Measurements from ENCODE around the gene GPR146. TPM values are rescaled to one million over a fixed set of nuclear protein-coding genes. Genes with fewer than 3 reads are reported as not detected.

Gene GPR146
- total RNA-seq, 1 experiment from 2014 or later: 0.72 TPM

GRCh38 chr7:1090236-1090635, 45.9 kb downstream of the GPR146 start:
- no peak for DNase-seq (ENCODE audit: extremely low read depth, low read depth)

DNA sequence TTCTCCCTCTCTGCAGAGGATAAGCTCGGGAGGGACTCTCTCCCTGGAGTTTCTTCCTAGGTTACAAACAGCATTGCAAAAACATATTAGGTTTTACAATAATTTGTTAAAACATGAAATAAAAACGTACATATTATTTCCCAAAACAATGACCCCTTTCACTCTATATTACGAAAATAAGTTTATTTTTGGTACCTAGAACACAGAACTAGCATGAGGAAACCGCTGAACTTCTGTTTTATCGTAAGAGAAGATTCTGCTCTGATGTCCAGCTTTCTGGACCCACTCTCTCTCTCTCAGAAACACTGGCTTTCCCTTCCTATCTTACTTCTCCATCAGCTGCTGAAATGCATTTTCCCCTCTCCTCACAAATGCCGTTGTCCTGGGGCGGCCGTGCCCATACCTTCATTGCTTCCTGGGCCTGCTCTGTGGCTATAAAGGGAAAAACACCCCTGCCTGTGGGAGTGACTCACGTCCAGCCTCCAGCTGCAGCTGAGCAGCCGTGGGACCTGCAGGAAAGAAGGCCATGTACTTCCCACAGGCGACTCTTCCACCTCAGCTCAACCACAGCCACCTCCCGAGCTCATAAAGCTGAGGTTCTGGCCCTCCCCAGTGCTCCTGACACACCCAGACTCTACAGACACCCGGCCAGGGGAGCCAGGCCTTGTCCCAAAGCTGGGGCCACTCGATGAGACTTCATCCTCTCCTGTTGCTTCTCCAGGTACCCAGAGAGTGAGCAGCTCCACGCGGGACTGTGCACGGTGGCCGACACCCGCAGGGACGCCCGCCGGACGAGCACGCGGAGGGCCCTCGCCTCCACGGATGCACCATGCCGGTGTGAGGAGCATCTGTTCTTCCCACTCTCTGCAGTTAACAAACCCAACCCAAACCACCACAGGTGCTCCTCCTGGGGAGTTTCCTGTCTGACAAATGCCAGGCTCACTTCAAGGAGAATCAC, 46.6 kb downstream of the GPR146 start:
- DNase-seq (ENCODE audit: extremely low read depth, low read depth): no peak

DNA sequence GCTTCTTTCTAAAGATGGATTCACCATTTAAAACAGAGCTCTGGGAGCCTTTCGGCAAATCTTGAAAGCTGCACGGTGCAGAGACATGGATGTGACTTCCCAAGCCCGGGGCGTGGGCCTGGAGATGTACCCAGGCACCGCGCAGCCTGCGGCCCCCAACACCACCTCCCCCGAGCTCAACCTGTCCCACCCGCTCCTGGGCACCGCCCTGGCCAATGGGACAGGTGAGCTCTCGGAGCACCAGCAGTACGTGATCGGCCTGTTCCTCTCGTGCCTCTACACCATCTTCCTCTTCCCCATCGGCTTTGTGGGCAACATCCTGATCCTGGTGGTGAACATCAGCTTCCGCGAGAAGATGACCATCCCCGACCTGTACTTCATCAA, 47.3 kb downstream of the GPR146 start:
- no peak for DNase-seq (ENCODE audit: extremely low read depth, low read depth)

DNA sequence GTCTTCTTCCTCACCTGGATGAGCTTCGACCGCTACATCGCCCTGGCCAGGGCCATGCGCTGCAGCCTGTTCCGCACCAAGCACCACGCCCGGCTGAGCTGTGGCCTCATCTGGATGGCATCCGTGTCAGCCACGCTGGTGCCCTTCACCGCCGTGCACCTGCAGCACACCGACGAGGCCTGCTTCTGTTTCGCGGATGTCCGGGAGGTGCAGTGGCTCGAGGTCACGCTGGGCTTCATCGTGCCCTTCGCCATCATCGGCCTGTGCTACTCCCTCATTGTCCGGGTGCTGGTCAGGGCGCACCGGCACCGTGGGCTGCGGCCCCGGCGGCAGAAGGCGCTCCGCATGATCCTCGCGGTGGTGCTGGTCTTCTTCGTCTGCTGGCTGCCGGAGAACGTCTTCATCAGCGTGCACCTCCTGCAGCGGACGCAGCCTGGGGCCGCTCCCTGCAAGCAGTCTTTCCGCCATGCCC, 47.9 kb downstream of the GPR146 start:
- DNase-seq (ENCODE audit: extremely low read depth, low read depth): no peak

DNA sequence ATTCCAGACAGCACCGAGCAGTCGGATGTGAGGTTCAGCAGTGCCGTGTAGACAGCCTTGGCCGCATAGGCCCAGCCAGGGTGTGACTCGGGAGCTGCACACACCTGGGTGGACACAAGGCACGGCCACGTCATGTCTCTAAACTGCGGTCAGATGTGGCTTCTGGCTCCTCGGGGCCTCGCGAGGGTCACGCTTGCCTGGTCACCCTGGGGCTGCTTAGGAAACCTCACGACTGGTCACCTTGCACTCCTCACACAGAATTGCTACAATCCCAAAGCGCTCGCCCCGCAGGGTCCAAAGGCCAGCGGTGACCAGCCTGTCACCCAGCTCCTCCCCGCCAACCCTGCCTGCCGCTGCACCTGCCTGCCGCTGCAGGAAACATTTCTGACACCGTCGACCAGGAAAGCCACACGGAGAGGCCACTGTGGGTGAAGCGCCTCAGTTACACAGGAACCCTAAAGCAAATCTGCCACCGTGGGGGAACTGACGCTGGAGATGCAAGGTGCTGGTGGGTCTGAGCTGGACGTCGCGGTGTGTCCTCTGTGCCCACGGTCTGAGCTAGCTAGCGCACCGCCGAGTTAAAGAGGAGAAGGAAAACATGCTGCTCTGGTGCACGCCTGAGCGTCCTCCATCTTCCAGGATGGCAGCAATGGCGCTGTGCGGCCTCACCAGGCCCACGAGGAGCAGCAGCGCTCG, 48.6 kb downstream of the GPR146 start:
- DNase-seq (ENCODE audit: extremely low read depth, low read depth): no peak

DNA sequence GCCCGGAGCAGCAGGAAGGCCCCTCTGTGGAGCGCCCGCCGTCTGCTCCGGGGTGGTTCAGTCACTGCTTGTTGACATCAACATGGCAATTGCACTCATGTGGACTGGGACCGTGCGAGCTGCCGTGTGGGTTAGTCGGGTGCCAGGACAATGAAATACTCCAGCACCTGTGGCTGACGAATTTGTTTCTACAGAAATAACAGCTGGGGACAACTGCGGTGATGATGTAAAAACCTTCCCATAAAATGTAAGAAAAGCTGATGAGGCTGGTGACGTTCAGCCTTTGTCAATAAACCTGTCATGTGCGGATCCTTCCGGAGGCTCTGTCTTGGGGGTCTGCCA, 49.1 kb downstream of the GPR146 start:
- no peak for DNase-seq (ENCODE audit: extremely low read depth, low read depth)

GRCh38 chr7:1093916-1094508, 49.7 kb downstream of the GPR146 start:
- no peak for DNase-seq (ENCODE audit: extremely low read depth, low read depth)

DNA sequence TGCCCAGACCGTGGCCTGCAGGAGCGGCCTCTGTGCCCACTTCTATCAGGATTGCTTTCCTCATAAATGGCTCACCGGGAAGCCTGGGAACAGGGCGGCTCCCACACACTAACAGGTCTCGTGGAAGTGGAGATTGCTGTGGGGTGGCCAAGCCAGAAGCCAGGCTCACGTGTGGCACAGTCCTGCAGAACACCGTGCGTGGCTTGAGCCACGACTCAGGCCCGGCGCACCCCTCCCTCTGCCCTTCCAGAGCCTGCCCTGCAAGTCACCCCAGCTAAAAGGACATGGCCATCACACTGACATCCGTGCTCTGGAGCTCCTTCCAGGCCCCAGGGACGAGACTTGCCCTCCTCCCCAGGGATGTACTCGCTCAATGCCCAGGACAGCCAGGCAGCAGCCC, 50.5 kb downstream of the GPR146 start:
- no peak for DNase-seq (ENCODE audit: extremely low read depth, low read depth)

- DNase-seq (ENCODE audit: extremely low read depth, low read depth): no peak
Observed at GRCh38 chr7:1095621-1096155, 51.3 kb downstream of the GPR146 start.

DNA sequence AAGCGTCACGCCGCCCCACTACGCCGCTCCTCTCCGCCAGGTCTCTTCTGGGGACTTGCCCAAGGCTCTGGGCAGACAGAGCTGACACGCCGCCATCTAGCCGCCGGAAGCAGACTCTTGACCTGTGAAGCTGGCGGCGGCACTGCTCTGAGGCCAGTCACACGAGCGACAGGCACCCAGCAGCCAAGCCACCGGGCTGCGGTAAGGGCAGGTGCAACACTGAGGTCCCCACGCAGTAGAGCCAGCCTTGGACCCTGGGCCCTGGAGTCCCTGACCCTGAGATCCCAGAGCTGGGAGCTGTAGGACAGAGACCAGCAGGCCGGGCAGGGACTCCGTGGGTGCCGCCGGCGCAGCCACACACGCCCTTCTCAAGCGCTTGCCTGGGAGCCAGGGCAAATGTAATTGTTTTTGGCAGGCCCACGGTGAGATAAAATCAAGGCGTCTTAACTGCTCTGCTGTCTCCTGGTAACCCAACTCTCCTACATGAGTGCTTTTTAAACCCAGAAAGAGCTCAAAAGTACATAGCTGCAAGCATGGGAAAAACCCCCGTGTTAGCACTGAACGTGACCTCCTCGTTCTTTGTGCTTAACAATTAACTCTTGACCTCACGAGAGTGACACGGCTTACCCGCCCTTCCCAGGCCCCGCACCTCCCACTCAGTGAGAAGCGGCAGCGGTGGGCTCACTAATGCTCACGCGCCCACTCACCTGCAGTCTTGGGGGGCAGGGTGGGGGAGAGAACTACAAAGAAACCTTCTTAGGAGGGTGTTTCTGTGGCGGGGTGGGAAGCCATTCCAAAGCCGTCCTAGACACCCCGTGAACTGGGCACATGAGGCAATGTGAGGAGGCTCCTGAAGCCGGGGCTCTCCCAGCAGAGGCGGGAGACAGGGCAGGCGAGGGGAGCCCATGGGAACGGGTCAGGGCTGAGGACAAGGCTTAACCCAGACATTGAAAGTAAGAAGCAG, 52.1 kb downstream of the GPR146 start:
- no peak for DNase-seq (ENCODE audit: extremely low read depth, low read depth)

- DNase-seq (ENCODE audit: extremely low read depth, low read depth): no peak
Observed at GRCh38 chr7:1097120-1097504, 52.8 kb downstream of the GPR146 start.

- no peak for DNase-seq (ENCODE audit: extremely low read depth, low read depth)
Observed at GRCh38 chr7:1098243-1099153, 54.2 kb downstream of the GPR146 start.

DNA sequence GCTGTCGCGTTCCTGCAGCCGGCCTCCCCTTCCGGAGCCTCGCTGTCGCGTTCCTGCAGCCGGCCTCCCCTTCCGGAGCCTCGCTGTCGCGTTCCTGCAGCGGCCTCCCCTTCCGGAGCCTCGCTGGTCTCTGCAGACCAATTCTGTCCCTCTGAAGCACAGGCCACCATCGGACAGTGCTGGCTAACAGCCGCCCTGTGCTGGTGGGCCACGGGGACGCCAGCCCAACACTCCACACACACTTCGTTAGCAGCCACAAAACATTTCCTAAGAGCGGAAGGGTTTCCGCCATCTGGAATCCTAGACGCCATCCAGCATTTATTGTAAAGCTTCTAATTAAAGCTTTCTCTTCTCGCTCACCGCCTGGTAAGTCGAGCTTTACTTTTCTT, 54.8 kb downstream of the GPR146 start:
- DNase-seq (ENCODE audit: extremely low read depth, low read depth): no peak

DNA sequence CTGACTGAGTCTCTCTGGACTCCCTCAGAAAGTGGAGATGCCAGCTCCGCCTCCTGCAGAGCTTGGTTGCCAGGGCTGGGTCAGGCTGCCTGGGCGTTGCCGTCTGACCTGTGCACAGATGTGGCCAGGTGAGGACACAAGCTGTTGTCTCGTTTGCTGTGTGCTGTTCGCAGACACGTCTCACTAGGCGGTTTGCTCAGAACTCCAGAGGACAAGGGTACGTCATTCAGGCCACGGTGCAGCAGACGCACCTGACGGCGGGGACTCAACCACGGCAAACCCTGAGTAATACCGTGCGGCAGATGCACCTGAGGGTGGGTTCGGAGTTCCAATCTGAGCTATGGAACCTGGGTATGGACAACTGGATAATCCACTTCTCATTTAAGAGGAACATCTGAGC, 55.3 kb downstream of the GPR146 start:
- DNase-seq (ENCODE audit: extremely low read depth, low read depth): no peak

GRCh38 chr7:1100386-1100785, 56.0 kb downstream of the GPR146 start:
- DNase-seq (ENCODE audit: extremely low read depth, low read depth): no peak

- no peak for DNase-seq (ENCODE audit: extremely low read depth, low read depth)
Observed at GRCh38 chr7:1100834-1101562, 56.7 kb downstream of the GPR146 start.

DNA sequence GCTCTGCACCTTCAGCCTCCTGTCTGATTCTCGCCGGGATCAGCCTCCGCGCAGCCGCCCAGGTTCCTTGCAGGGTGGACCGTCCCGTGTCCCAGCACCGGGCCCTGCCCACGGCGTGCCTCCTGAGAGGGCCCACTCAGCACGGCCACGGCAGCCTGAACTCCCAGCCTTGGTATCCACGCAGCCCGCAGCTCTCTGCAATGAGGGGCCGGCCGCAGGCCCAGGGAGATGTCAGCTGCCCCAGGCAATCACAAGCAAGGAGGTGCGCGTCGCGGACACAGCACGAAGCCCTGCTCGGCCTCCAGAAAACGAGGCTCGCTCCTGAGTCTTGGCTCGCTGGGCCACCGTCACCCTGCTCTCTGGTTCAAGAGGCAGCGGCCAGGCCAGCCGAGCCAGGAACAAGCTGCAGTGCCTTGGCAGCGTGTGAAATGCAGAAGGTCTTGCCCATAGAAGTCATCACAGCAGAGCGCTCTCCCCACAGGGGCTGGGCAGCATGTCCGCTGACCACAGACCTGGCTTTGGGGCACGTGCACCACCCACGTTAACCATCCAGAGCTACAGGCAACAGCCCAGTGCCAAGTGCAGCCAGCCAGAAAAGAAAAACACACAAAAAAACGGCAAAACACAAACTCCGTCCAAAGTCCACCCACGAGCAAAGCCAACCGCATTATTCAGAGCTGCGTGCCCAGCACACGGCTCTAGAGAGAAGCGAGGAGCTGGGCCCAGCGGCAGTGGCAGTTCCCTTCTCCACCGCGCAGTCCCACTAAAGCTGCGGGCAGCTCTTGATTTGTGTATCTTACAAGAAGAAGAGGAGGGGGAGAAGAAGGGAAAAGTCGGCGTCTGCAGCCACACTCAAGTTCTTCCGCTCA, 57.5 kb downstream of the GPR146 start:
- DNase-seq (ENCODE audit: extremely low read depth, low read depth): no peak
